CD4-positive, alpha-beta T cell treated with Interleukin-4 for 1 hour (primary cell): Measurements from ENCODE around the gene PDLIM1.

Source experiments
- DNase-seq, 2 donors: peaks; one replicate each; pipeline ENCODE4 v3.0.0-alpha.2; 2020 to 2022

Gene PDLIM1

GRCh38 chr10:95314192-95314918, 23.6 kb upstream of the PDLIM1 start:
- no peak for DNase-seq

DNA sequence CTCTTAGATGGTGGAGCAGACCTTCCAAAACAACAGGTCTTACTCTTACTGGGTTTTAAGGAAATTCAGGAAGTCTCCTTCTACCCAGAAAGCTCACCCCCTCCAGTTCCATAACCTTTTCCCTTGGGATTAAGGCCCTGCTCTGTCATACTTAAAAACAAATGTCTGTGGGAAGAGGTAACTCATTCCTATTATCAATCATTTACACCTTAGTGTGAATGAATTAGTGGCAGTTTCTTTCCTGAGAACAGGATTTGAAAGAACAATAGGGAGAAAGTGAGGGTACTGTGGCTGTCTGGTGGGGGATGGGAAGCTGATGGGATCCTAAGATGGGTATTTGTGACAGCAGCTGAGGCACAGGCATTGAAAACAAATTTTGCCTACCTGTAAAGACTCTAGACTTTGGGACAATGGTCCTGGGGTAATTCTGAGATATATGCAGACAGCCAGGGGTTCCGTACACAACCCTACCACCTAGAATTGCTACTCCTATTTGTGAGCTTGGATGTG, 22.2 kb upstream of the PDLIM1 start:
- no peak for DNase-seq

DNA sequence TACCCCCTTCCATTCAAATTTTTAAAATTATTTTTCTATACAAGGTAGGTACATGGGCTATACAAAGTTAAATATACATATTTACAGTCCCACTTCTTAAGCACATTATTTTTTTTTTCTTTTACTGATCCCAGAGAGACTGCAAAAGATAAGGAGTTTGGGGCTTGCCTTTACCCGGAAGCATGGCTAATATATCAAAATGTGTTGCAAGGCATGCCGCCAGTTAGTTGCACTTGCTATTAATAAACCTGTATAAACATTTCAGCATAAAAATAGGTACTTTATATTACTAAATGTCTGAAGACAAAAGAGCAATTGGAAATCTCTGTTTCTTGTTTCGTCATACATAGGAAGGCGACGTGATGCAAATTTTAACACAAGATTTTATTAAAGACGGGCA, 21.5 kb upstream of the PDLIM1 start:
- no peak for DNase-seq

DNA sequence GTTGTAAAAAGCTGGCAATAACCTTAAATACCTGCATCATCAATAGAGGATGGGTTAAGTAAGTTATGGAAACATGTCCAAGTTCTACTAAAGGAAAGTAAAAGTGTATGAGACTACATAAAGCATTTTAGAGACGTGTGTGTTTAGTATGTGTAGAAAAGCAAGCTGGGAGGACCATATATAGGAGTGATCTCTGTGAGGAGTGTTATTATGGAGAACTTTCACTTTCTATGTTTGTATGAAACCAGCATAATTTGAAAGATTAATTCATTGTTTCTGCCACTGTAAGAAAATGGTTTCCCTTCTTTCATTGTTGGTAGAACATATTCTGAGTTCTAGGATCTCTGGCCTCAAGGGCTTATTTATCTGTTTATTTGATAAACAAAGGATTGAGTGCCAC, 19.2 kb upstream of the PDLIM1 start:
- DNase-seq: no peak

- DNase-seq: no peak
Measured at GRCh38 chr10:95308389-95309302, 17.8 kb upstream of the PDLIM1 start.

DNA sequence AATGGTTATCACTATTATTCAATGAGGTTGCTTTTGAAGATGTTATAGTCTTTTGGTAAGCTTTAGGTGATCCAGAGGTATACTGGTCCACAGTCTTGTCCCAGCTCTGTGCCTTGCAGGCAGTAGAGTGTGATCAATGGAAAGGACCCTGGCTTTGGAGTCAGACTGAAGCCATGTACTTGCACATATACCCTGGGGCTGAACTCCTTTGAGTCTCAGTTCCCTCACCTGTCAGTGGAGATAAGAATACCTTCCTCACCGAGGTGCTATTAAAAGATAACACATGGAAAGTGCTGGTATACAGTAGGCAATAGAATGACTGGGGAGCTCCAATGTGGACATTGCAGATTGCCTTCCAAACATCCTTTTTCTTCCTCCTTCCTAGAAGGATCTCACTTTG, 16.0 kb upstream of the PDLIM1 start:
- DNase-seq: no peak

DNA sequence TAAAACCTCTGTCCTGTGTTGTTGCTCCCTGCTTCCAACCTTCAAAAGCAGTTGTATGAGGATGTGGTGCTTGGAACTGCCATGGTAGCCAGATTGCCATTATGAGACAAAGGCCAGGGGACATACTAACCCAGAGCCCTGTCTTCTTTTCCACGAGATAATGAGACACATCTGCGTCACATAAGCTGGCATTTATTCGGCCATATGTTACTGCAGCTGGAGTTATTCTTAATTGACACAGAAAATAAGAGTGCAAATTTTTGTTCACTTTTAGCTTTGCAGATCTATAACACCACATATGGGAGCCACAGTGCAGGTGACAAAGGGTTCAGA, 15.5 kb upstream of the PDLIM1 start:
- DNase-seq: no peak

DNA sequence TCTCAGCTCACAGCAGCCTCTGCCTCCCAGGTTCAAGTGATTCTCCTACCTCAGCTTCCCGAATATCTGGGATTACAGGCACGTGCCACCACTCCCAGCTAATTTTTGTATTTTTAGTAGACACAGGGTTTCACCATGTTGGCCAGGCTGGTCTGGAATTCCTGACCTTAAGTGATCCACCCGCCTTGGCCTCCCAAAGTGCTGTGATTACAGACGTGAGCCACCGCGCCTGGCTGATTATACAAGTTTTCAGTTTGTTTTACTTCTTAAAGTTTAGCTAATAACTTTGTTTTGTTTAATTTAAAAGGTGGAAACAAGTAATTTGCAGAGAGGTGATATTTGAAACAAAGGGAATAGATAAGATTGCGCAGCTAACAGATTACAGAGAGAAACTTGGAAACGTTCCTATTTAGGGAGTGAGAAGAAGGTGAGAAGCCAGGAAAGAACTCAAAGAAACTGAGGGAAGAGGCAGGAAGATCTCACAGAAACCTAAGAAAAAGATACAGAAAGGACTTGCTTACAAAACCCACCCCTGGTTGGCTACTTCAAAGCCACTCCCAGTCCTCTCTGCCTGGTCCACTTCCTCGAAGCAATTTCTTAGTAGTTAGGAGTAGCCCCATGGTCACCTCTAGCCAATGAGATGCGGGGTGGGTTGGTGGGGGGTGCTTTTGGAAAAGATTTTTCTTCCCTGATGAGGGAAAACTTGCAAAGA, 15.0 kb upstream of the PDLIM1 start:
- DNase-seq: no peak

DNA sequence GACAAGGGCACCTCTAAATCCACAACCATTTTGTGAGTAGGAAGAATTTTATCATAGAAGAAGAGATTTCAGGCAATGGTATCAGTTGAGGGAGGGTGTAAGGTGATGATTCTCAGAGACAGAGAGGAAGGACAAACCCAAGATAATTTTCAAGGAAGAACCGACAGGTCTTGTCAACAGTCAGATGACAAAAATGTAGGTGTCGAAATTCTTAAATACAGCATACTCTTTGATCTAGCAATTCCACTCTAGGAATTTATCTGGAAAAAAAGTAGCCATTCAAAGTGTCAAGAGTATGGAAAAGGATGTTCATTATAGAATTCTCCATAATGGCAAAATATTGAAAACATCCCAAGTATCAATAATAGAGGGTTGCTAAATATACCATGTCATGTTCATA, 14.2 kb upstream of the PDLIM1 start:
- DNase-seq: no peak

DNA sequence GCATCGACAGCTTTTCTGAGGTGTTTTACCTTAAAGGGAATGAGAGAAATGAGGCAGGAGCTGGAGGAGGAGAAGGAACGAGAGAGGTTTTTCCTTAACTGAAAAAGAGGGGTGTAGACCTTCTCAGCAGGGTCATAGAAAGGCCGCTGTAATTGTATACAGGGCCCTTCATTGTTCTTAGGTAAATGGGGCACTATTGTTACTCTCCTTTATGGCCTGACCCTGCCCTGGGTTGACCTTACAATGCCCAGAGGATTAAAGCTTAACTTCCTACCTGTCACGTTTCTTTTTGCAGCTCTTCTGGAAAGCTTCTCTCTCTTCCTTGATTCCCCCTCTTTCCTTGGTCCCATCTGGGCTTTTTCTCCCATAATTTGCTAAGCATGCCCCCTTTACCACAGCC, 13.7 kb upstream of the PDLIM1 start:
- no peak for DNase-seq

DNA sequence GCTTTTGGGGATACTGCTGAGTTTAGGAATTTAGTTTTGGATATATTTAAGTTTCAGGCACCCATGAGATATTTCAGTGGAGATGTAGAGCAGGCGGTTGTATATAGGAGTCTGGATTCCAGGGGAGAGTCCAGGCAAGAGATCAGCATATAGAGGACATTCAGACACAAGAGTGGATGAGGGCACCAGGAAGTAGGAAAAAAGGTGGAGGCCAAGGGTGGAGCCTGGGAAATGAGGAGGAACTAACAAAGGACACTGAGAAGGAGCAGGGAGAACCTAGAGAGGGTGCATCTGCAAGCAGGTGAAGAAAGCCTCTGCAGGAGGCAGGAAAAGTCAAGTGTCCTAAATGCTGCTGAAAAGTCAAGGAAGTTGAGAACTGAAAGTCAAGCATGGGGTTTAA, 13.1 kb upstream of the PDLIM1 start:
- no peak for DNase-seq

- no peak for DNase-seq
Measured at GRCh38 chr10:95303535-95303934, 12.7 kb upstream of the PDLIM1 start.

- no peak for DNase-seq
Measured at GRCh38 chr10:95300022-95300539, 9.3 kb upstream of the PDLIM1 start.

DNA sequence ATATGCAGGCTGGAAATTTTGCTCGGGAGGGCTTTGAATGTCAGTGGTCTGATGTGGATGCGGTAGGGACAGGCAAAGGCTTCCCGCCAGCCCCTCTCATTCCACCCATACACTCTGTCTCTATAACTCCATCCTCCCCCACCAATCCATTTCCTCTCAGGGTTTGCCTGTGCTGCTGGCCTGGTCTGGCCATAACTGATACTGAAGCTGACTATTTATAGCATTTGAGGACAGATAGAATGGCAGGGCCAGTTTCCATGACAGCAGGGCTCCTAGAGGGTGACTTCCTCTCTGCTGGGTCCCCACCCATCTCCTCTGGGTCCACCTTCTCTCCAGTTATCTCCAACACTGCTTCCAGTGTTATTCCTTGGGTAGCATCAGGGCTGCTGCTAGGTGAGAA, 6.6 kb upstream of the PDLIM1 start:
- DNase-seq: no peak

DNA sequence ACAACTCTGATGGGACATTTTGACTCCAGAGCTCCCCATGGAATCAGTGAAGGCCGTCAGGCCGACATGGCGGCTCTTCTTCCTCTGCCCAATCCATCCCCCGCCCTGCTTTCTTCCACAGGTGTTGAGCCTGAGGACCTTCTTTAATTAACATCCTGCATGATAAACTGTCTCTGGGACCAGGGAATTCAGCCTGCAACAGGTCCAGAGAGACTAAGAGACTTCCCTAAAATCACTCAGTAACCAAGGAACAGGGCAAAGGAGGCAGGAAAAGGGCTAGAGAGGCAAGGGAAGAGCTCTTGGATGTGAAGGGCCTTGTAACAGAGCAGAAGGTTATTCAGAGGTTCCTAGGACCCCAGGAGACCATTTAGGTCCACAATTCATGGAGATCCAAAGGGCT, 6.0 kb upstream of the PDLIM1 start:
- DNase-seq: no peak

GRCh38 chr10:95295031-95295755, 4.4 kb upstream of the PDLIM1 start:
- peak; percentile 37 to 80 for DNase-seq

- DNase-seq: no peak
Measured at GRCh38 chr10:95293631-95294030, 2.8 kb upstream of the PDLIM1 start.

DNA sequence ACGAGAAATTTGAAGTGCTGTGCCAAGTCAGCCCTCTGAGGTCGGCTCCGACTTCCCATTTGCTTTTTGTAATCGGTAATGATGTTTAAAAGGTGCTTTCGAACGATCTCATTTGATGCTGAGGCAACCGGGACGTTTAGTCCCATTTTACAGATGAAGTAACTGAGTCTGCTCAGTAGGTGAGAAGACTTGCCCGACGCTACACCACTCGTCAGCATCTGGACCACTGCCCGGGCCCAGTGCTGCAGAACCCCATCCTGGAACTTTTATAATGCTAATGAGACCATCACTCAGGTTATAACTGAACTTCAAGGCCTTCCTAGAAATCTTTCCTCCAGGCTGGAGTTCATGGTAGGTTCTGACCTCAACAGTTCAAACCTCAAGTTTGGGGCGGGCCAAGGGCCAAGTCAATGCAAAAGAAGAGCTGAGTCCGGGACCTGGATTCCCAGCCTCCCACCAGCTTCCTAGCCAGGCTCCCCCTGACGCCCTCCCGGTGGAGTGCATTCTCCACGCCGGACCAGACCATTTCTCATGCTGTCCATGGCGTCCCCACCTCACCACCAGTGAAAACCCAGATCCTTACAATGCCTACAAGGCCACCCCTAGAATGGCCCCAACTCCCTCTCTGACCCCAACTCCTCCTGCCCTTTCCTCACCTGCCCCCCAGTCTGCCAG, 699 bp upstream of the PDLIM1 start:
- no peak for DNase-seq

GRCh38 chr10:95289921-95290421, 832 bp downstream of the PDLIM1 start:
- no peak for DNase-seq

DNA sequence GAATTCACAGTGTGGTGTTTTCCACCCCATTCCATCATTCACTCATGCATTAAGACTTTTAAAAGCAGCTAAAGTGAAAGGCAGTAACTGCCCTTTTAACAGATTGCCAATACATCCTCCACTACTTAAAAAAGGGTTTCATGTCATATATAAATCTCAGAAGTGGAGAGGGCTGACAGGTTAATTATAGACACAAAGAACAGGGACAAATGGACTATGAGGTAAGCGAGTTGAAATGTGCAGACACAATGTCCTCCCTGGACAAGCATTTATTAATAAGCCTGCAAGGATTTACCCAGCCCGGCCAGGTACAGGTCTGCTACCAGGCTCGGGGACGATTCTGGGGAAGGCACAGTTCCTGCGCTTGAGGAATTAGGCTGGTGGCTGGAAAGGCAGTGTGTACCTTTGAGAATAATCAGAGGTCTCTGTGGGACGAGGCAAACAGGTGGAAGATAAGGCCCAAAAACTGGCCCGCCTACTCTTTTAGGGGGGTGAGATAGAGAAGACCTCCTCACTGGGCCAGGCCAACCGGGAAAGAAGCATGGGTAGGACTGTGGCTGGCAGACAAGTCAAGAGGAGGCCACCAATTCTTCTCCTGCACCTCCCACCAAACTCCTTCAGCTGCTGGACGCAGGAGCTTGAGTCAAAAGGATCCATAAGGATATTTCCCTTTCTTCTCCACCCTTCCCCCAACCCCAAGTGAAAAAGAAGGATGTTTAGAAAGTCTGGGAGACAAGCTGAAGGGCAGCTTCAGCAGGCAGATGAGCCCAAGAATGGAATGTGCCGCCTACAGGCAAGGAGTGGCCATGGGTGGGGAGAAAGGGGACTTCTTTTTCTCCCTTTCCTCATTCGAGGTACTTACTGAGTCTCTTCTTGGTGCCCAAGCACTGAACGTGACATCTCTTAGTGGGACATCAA, 1.5 kb downstream of the PDLIM1 start:
- DNase-seq: no peak

DNA sequence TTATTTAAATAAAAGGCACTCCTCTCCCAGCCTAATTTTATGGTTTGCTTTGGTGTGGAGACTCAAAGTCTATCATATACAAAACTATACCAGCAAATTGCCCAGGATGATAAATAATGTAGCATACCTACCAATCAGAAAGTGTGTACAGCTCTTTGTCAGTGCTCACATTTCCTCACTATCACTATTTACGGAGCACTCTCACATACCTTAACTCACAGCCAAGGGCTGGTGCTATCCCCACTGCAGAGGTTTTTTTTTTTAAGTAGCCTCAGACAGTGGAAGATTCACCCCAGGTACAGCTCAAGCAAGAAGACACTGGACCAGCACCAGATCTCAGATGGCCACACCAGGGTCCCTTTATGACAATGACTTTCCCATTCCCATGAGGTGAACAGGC, 2.5 kb downstream of the PDLIM1 start:
- no peak for DNase-seq
